Measurements from ENCODE around the gene CELA3A. TPM values are rescaled to one million over a fixed set of nuclear protein-coding genes. Genes with fewer than 3 reads are reported as not detected.
A peak's percentile ranks its signal among the peaks of the same experiment; 100 is the strongest.
"Not testable (repeated sequence)": the region's sequence is repeated elsewhere in the genome, so short reads cannot be mapped to it uniquely, and the experiment has no call there.

The CELA3A gene
- total and polyA plus RNA-seq, 4 donors = 5.0 to 9.5 (median 6.8) TPM

DNA sequence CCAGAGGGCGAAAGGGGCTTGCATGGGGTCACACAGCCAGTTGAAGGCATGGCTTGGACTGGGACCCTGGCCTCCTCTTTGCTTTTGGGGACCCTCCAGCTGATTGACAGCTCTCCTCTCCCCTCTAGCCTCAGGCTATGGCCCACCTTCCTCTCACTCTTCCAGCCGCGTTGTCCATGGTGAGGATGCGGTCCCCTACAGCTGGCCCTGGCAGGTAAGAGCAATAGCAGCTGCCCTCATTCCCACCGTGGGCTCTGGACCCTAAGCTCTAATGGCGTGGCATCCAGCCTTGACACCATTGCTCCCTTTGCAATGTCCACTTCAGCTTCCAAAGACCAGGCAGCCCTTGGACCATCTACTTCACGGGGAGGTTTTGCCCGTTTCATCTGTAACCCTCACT, 1.4 kb downstream of the CELA3A start:
- ATAC-seq (ENCODE audit: low FRiP score); H3K9me3 ChIP-seq (ENCODE audit: control insufficient read depth, low read length); H3K27me3 ChIP-seq (ENCODE audit: control insufficient read depth in 1 of 2, insufficient read depth in 2 of 2, low read length in 1 of 2); H3K36me3 ChIP-seq (ENCODE audit: control insufficient read depth in 1 of 2, insufficient read depth in 2 of 2, low read length in 1 of 2); H3K27ac ChIP-seq (ENCODE audit: low read depth in 1 of 2, low read length in 2 of 2); H3K4me1 ChIP-seq (ENCODE audit: control insufficient read depth in 1 of 2, insufficient read depth in 2 of 2, low read length in 2 of 2); H3K4me3 ChIP-seq (ENCODE audit: low read length in 2 of 2); intact Hi-C loops (cut with DNase I); DNase-seq: not testable (repeated sequence)
- 81 to 90% methylated on average over 8 of the region's 8 CpGs for WGBS, 2 donors

DNA sequence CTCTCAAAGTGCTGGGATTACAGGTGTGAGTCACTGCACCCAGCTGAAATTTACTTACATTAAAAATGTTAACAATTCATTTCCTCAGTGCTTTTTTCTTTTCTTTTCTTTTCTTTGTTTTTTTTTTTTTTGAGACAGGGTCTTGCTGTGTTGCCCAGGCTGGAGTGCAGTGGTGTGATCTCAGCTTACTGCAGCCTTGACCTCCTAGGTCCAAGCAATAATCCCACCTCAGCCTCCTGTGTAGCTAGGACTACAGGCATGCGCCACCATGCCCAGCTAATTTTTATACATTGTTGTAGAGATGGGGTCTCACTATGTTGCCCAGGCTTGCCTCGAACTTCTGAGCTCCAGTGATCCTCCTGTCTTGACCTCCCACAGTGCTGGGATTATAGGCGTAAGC, 2.5 kb downstream of the CELA3A start:
- H3K4me1 ChIP-seq (ENCODE audit: control insufficient read depth in 1 of 2, insufficient read depth in 2 of 2, low read length in 2 of 2); intact Hi-C loops (cut with DNase I); H3K27ac ChIP-seq (ENCODE audit: low read depth in 1 of 2, low read length in 2 of 2); DNase-seq; H3K36me3 ChIP-seq (ENCODE audit: control insufficient read depth in 1 of 2, insufficient read depth in 2 of 2, low read length in 1 of 2); ATAC-seq (ENCODE audit: low FRiP score); H3K27me3 ChIP-seq (ENCODE audit: control insufficient read depth in 1 of 2, insufficient read depth in 2 of 2, low read length in 1 of 2); H3K9me3 ChIP-seq (ENCODE audit: control insufficient read depth, low read length); H3K4me3 ChIP-seq (ENCODE audit: low read length in 2 of 2): not testable (repeated sequence)
- WGBS, 2 donors = 95 to 96% methylated on average over 2 to 3 of the region's 3 CpGs

DNA sequence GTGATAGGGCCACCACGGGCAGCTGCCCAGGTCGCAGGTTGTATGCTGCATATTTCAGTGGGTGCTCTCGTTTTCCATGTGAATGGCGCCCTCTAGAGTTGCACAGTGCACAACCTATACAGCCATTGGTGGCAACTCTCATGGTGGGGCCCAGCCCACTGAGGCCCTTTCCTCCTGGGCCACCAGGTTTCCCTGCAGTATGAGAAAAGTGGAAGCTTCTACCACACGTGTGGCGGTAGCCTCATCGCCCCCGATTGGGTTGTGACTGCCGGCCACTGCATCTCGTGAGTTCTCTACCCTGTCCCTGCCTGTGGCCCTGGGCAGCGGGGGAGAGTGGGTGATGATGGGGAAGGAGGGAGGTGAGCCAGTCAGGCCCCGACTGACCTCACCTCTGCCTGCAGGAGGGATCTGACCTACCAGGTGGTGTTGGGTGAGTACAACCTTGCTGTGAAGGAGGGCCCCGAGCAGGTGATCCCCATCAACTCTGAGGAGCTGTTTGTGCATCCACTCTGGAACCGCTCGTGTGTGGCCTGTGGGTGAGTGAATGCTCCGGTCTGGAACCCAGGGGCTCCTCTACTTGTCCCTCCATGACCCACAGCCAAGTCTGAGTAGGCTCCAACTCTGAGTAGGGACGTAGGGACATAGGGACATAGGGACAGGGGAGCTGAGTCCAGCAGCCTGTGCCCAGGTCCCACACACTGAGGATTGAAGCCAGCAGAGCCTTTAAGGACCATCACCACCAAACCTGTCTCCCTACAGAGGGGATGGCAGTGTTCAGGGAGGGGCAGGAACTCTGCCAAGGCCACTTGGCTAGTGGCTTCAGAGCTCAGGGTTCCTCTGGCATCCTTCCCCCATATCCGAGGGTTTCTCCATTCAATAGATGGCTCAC, 4.0 kb downstream of the CELA3A start:
- H3K4me1 ChIP-seq (ENCODE audit: control insufficient read depth in 1 of 2, insufficient read depth in 2 of 2, low read length in 2 of 2); H3K36me3 ChIP-seq (ENCODE audit: control insufficient read depth in 1 of 2, insufficient read depth in 2 of 2, low read length in 1 of 2); H3K27me3 ChIP-seq (ENCODE audit: control insufficient read depth in 1 of 2, insufficient read depth in 2 of 2, low read length in 1 of 2); intact Hi-C loops (cut with DNase I); H3K9me3 ChIP-seq (ENCODE audit: control insufficient read depth, low read length); H3K27ac ChIP-seq (ENCODE audit: low read depth in 1 of 2, low read length in 2 of 2); H3K4me3 ChIP-seq (ENCODE audit: low read length in 2 of 2): not testable (repeated sequence)
- peak in 1 of 2 donors; percentile 54 for DNase-seq
- WGBS, 2 donors = 67 to 69% methylated on average over 18 of the region's 18 CpGs
- ATAC-seq (ENCODE audit: low FRiP score) = peak; percentile 78

DNA sequence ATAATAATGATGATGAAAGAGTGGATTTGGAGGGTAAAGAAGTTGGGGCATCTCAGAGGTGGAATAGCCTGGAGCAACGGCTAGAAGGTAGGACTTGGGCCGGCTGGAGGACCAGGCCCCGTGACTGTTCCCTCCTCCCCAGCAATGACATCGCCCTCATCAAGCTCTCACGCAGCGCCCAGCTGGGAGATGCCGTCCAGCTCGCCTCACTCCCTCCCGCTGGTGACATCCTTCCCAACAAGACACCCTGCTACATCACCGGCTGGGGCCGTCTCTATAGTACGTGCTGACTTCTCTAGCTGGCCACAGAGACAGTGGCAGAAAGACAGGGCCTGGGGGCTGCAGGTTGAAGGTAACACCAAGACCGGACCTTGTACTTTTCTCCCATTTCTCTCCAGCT, 5.3 kb downstream of the CELA3A start:
- H3K27ac ChIP-seq (ENCODE audit: low read depth in 1 of 2, low read length in 2 of 2); ATAC-seq (ENCODE audit: low FRiP score): not testable (repeated sequence)

DNA sequence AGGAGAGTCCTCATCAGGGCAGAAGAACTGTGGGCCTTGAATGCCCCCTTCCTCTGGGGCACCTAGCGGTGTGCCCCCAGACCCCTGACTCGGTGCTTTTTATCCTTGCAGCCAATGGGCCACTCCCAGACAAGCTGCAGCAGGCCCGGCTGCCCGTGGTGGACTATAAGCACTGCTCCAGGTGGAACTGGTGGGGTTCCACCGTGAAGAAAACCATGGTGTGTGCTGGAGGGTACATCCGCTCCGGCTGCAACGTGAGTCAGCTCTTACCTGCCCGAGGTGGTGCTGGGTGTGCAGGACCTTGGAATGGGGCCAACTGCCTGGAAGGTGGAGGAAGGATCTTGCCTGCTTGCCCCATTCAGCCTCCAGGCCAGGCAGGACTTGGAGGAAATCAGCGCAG, 5.8 kb downstream of the CELA3A start:
- peak in 1 of 2 donors; percentile 5 for DNase-seq
- H3K4me3 ChIP-seq (ENCODE audit: low read length in 2 of 2); H3K27ac ChIP-seq (ENCODE audit: low read depth in 1 of 2, low read length in 2 of 2); ATAC-seq (ENCODE audit: low FRiP score); H3K36me3 ChIP-seq (ENCODE audit: control insufficient read depth in 1 of 2, insufficient read depth in 2 of 2, low read length in 1 of 2); intact Hi-C loops (cut with DNase I); H3K27me3 ChIP-seq (ENCODE audit: control insufficient read depth in 1 of 2, insufficient read depth in 2 of 2, low read length in 1 of 2); H3K9me3 ChIP-seq (ENCODE audit: control insufficient read depth, low read length); H3K4me1 ChIP-seq (ENCODE audit: control insufficient read depth in 1 of 2, insufficient read depth in 2 of 2, low read length in 2 of 2): not testable (repeated sequence)
- WGBS, 2 donors = 87 to 92% methylated on average over 9 of the region's 10 CpGs

More for the DNA sequence above, 5.3 kb downstream of the CELA3A start:
- H3K4me3 ChIP-seq (ENCODE audit: low read length in 2 of 2); H3K9me3 ChIP-seq (ENCODE audit: control insufficient read depth, low read length); intact Hi-C loops (cut with DNase I); H3K27me3 ChIP-seq (ENCODE audit: control insufficient read depth in 1 of 2, insufficient read depth in 2 of 2, low read length in 1 of 2); H3K4me1 ChIP-seq (ENCODE audit: control insufficient read depth in 1 of 2, insufficient read depth in 2 of 2, low read length in 2 of 2); H3K36me3 ChIP-seq (ENCODE audit: control insufficient read depth in 1 of 2, insufficient read depth in 2 of 2, low read length in 1 of 2): not testable (repeated sequence)
- DNase-seq = peak in 1 of 2 donors; percentile 10
- 81 to 86% methylated on average over 13 of the region's 13 CpGs for WGBS, 2 donors

DNA sequence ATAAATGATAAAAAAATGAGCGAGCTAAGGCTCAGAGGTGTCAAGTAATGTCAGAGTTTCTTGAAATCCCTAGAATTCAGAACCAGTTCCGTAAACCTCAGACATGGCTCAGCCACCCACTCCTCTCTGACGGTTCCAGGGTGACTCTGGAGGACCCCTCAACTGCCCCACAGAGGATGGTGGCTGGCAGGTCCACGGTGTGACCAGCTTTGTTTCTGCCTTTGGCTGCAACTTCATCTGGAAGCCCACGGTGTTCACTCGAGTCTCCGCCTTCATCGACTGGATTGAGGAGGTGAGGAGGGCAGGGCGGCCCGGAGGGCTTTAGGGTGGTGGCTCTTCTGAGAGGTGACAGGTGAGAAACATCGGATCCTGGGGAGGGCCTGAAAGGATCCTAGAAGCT, 8.1 kb downstream of the CELA3A start:
- H3K27me3 ChIP-seq (ENCODE audit: control insufficient read depth in 1 of 2, insufficient read depth in 2 of 2, low read length in 1 of 2); H3K9me3 ChIP-seq (ENCODE audit: control insufficient read depth, low read length); intact Hi-C loops (cut with DNase I); H3K36me3 ChIP-seq (ENCODE audit: control insufficient read depth in 1 of 2, insufficient read depth in 2 of 2, low read length in 1 of 2); ATAC-seq (ENCODE audit: low FRiP score); H3K4me1 ChIP-seq (ENCODE audit: control insufficient read depth in 1 of 2, insufficient read depth in 2 of 2, low read length in 2 of 2); H3K27ac ChIP-seq (ENCODE audit: low read depth in 1 of 2, low read length in 2 of 2); H3K4me3 ChIP-seq (ENCODE audit: low read length in 2 of 2): not testable (repeated sequence)
- peak in 1 of 2 donors; percentile 4 for DNase-seq
- 78 to 79% methylated on average over 10 of the region's 11 CpGs for WGBS, 2 donors

DNA sequence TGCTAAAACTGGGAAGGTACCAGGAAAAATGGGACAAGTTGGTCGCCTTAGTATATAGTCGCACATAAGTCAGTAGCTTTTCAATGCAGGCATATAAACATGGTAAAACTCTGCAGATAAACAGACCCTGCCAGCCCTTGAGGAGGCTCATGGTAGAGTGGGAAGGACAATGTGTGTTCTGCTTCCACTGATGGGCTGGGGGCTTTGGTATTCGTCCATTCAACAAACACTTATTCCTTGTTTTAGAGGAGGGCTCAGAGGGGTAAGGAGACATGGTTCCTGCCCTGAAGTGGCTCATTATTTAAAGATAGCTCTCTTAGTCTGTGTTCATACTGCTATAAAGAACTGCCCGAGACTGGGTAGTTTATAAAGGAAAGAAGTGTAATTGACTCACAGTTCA, 11.3 kb downstream of the CELA3A start:
- 67 to 70% methylated on average over 4 of the region's 4 CpGs for whole genome bisulfite sequencing, 2 donors
- H3K27ac ChIP-seq (ENCODE audit: low read depth in 1 of 2, low read length in 2 of 2); intact Hi-C loops (cut with DNase I): not testable (repeated sequence)

DNA sequence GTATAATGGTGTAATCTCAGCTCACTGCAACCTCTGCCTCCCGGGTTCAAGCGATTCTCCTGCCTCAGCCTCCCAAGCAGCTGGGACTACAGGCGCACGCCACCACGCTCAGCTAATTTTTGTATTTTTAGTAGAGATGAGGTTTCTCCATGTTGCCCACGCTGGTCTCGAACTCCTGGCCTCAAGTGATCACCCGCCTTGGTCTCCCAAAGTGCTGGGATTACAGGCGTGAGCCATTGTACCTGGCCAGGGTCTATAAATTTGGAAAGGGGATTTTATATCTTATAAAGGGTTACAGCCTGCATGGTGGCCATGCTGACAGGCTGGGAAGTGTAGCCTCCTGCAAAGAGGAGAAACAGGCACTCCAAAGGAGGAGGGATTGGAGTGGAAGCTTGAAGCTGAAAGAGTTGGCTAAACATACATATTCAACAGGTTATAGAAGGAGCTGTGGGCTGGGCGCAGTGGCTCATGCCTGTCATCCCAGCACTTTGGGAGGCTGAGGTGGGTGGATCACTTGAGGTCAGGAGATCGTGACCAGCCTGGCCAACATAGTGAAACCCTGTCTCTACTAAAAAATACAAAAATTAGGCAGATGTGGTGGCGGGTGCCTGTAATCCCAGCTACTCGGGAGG, 13.2 kb downstream of the CELA3A start:
- peak in 1 of 2 donors; percentile 9 for DNase-seq
- H3K4me1 ChIP-seq (ENCODE audit: control insufficient read depth in 1 of 2, insufficient read depth in 2 of 2, low read length in 2 of 2); ATAC-seq (ENCODE audit: low FRiP score); H3K27me3 ChIP-seq (ENCODE audit: control insufficient read depth in 1 of 2, insufficient read depth in 2 of 2, low read length in 1 of 2); H3K4me3 ChIP-seq (ENCODE audit: low read length in 2 of 2); H3K27ac ChIP-seq (ENCODE audit: low read depth in 1 of 2, low read length in 2 of 2); intact Hi-C loops (cut with DNase I); H3K36me3 ChIP-seq (ENCODE audit: control insufficient read depth in 1 of 2, insufficient read depth in 2 of 2, low read length in 1 of 2); H3K9me3 ChIP-seq (ENCODE audit: control insufficient read depth, low read length): not testable (repeated sequence)
- 86 to 90% methylated on average over 13 of the region's 13 CpGs for WGBS, 2 donors

More for the DNA sequence above, 11.3 kb downstream of the CELA3A start:
- not testable (repeated sequence) for H3K9me3 ChIP-seq (ENCODE audit: control insufficient read depth, low read length); H3K4me3 ChIP-seq (ENCODE audit: low read length in 2 of 2); ATAC-seq (ENCODE audit: low FRiP score); H3K36me3 ChIP-seq (ENCODE audit: control insufficient read depth in 1 of 2, insufficient read depth in 2 of 2, low read length in 1 of 2); H3K27me3 ChIP-seq (ENCODE audit: control insufficient read depth in 1 of 2, insufficient read depth in 2 of 2, low read length in 1 of 2); H3K4me1 ChIP-seq (ENCODE audit: control insufficient read depth in 1 of 2, insufficient read depth in 2 of 2, low read length in 2 of 2); DNase-seq

Data from aorta (tissue), 5 donors.